Stomach (tissue), 4 donors: Measurements from ENCODE around the gene DFFB.

Experiments used
- CTCF ChIP-seq, 7 experiments: fragments of 450-650 bp in 4 of 7; fragments of 200-600 bp in 3 of 7; sonication (generic) in 3 of 7; IDR thresholded peaks; one replicate each; pipeline ENCODE4 v1.5.1; 2016 to 2019; ENCODE audit warnings: antibody characterized with exemption in 7 of 7, control low read depth in 2 of 7, mild to moderate bottlenecking in 1 of 7
- EP300 ChIP-seq: sonication (generic); formaldehyde crosslinking; IDR thresholded peaks from one replicate; pipeline ENCODE4 v1.6.1; 2017; ENCODE audit warnings: antibody characterized with exemption
- POLR2A ChIP-seq, 4 donors: fragments of 450-650 bp; IDR thresholded peaks; one replicate each; pipeline ENCODE4 v1.6.1; 2016; ENCODE audit warnings: antibody characterized with exemption in 4 of 4, control low read depth in 2 of 4, mild to moderate bottlenecking in 1 of 4, moderate library complexity in 1 of 4
- POLR2AphosphoS5 ChIP-seq, 3 donors: sonication (generic); formaldehyde crosslinking; IDR thresholded peaks; one replicate each; pipeline ENCODE4 v1.6.1; 2016; ENCODE audit warnings: antibody characterized with exemption in 3 of 3

GRCh38 chr1:3825356-3825755, 31.9 kb upstream of the DFFB start:
- TF ChIP-seq CTCF (IDR thresholded peaks at IDR 0.05) (no peak), EP300 (no peak), POLR2A (IDR thresholded peaks at IDR 0.05) (no peak), POLR2AphosphoS5 (IDR thresholded peaks at IDR 0.05) (no peak)
